Naive B cell (primary cell): ENCODE measurements around the gene SLC5A4. TPM values are rescaled to one million over a fixed set of nuclear protein-coding genes. Genes with fewer than 3 reads are reported as not detected.
"Not testable (repeated sequence)": the region's sequence is repeated elsewhere in the genome, so short reads cannot be mapped to it uniquely, and the experiment has no call there.

Source experiments
- ATAC-seq, 2 donors: fragments of 150-1000 bp; cut with Tn5 transposase; 2 replicates each; pipeline ENCODE4 v1.10.0; 2021; ENCODE audit warnings: low read depth in 2 of 2, mild to moderate bottlenecking in 2 of 2, moderate library complexity in 2 of 2
- DNase-seq: peaks from one replicate; pipeline ENCODE4 v3.0.0; 2022
- H3K27ac Mint-ChIP-seq, 6 donors: one replicate each; pipeline ENCODE4 v1.8.0; 2020 to 2022; ENCODE audit warnings: mild to moderate bottlenecking in 6 of 6, mixed read lengths in 6 of 6, moderate library complexity in 5 of 6, inconsistent platforms in 2 of 6
- H3K27me3 Mint-ChIP-seq, 3 donors: one replicate each; pipeline ENCODE4 v1.8.0; 2021 to 2022; ENCODE audit warnings: mixed read lengths in 3 of 3, mild to moderate bottlenecking in 1 of 3
- H3K36me3 Mint-ChIP-seq, 2 donors: one replicate each; pipeline ENCODE4 v1.8.0; 2020 to 2022; ENCODE audit warnings: mixed read lengths in 2 of 2, inconsistent platforms in 1 of 2, mild to moderate bottlenecking in 1 of 2
- H3K4me1 Mint-ChIP-seq, 3 donors: one replicate each; pipeline ENCODE4 v1.8.0; 2020 to 2022; ENCODE audit warnings: mixed read lengths in 3 of 3, inconsistent platforms in 1 of 3, mild to moderate bottlenecking in 1 of 3, moderate library complexity in 1 of 3
- H3K4me3 Mint-ChIP-seq, 8 donors: one replicate each; pipeline ENCODE4 v1.8.0; 2020 to 2022; ENCODE audit warnings: mild to moderate bottlenecking in 8 of 8, mixed read lengths in 8 of 8, moderate library complexity in 8 of 8, inconsistent platforms in 2 of 8
- H3K9me3 Mint-ChIP-seq, 7 donors: one replicate each; pipeline ENCODE4 v1.8.0; 2020 to 2022; ENCODE audit warnings: mixed read lengths in 7 of 7, mild to moderate bottlenecking in 5 of 7, inconsistent platforms in 2 of 7, moderate library complexity in 1 of 7
- polyA plus RNA-seq, 6 donors: library from polyadenylated mRNA; unstranded; fragments of 300-500 nt; fragmentation: Illumina TruSeq; gene quantifications; one replicate each; pipeline ENCODE4 v1.2.3, GENCODE V29; 2021; ENCODE audit warnings: low read depth in 6 of 6

The SLC5A4 gene
- polyA plus RNA-seq, 6 donors from 2014 or later = not detected

GRCh38 chr22:32202539-32203180 lies 52.5 kb downstream of the SLC5A4 start:
- Mint-ChIP-seq H3K36me3 (no peaks in the 10 kb centered on the region), H3K27me3 (peaks cover 23 to 80% (median 65%) of the 10 kb centered on the region in 3 donors), H3K9me3 (peaks cover 0 to 1% (median 0%) of the 10 kb centered on the region in 7 donors), H3K4me3 (peak overlapping the region in 5 of 8 donors; percentile 8 to 82 (median 54)), H3K27ac (no peak overlapping the region), H3K4me1 (peaks cover 5 to 22% (median 8%) of the 10 kb centered on the region in 3 donors)
- ATAC-seq = peak in 1 of 2 donors; percentile 37
- DNase-seq = no peak

- Mint-ChIP-seq H3K27ac (no peak overlapping the region), H3K4me1 (peaks cover 5 to 22% (median 8%) of the 10 kb centered on the region in 3 donors), H3K9me3 (peaks cover 0 to 1% (median 0%) of the 10 kb centered on the region in 7 donors), H3K4me3 (peak overlapping the region in 2 of 8 donors; percentile 8 to 82), H3K27me3 (peaks cover 24 to 80% (median 68%) of the 10 kb centered on the region in 3 donors), H3K36me3 (no peaks in the 10 kb centered on the region)
- DNase-seq (no peak), ATAC-seq (no peak)
Observed at GRCh38 chr22:32202161-32202538, 53.0 kb downstream of the SLC5A4 start.

- H3K27ac Mint-ChIP-seq = no peak overlapping the region
- peaks cover 30 to 76% (median 66%) of the 10 kb centered on the region in 3 donors for H3K27me3 Mint-ChIP-seq
- no peaks in the 10 kb centered on the region for H3K36me3 Mint-ChIP-seq
- no peak for ATAC-seq
- H3K9me3 Mint-ChIP-seq = peaks cover 0 to 1% (median 0%) of the 10 kb centered on the region in 7 donors
- peaks cover 4 to 17% (median 5%) of the 10 kb centered on the region in 3 donors for H3K4me1 Mint-ChIP-seq
- H3K4me3 Mint-ChIP-seq = no peak overlapping the region
- no peak for DNase-seq
Observed at GRCh38 chr22:32200752-32201151, 54.4 kb downstream of the SLC5A4 start.

- Mint-ChIP-seq H3K4me1 (peaks cover 4 to 16% (median 5%) of the 10 kb centered on the region in 3 donors), H3K4me3 (no peak overlapping the region)
Observed at GRCh38 chr22:32199961-32200360, 55.2 kb downstream of the SLC5A4 start.

GRCh38 chr22:32199341-32199740 lies 55.8 kb downstream of the SLC5A4 start:
- Mint-ChIP-seq H3K27ac (no peak overlapping the region), H3K27me3 (peaks cover 24 to 66% (median 55%) of the 10 kb centered on the region in 3 donors), H3K9me3 (peaks cover 0 to 1% (median 0%) of the 10 kb centered on the region in 7 donors), H3K4me3 (no peak overlapping the region), H3K36me3 (no peaks in the 10 kb centered on the region), H3K4me1 (peaks cover 2 to 14% (median 5%) of the 10 kb centered on the region in 3 donors)
- ATAC-seq = no peak
- DNase-seq = no peak

More at GRCh38 chr22:32199961-32200360, 55.2 kb downstream of the SLC5A4 start:
- DNase-seq (no peak), ATAC-seq (no peak)
- Mint-ChIP-seq H3K27me3 (peaks cover 30 to 72% (median 62%) of the 10 kb centered on the region in 3 donors), H3K27ac (no peak overlapping the region), H3K36me3 (no peaks in the 10 kb centered on the region), H3K9me3 (peaks cover 0 to 1% (median 0%) of the 10 kb centered on the region in 7 donors)

- H3K36me3 Mint-ChIP-seq, H3K27ac Mint-ChIP-seq, ATAC-seq, DNase-seq, H3K4me3 Mint-ChIP-seq, H3K4me1 Mint-ChIP-seq, H3K9me3 Mint-ChIP-seq: not testable (repeated sequence)
- H3K27me3 Mint-ChIP-seq = peaks cover 22 to 56% (median 45%) of the 10 kb centered on the region in 3 donors
Observed at GRCh38 chr22:32197553-32198226, 57.5 kb downstream of the SLC5A4 start.

GRCh38 chr22:32195900-32196299 lies 59.2 kb downstream of the SLC5A4 start:
- not testable (repeated sequence) for DNase-seq, H3K4me1 Mint-ChIP-seq, H3K36me3 Mint-ChIP-seq, ATAC-seq, H3K4me3 Mint-ChIP-seq, H3K9me3 Mint-ChIP-seq, H3K27ac Mint-ChIP-seq
- H3K27me3 Mint-ChIP-seq = peaks cover 26 to 55% (median 47%) of the 10 kb centered on the region in 3 donors

- peaks cover 27 to 39% (median 37%) of the 10 kb centered on the region in 3 donors for H3K27me3 Mint-ChIP-seq
- not testable (repeated sequence) for ATAC-seq, H3K4me3 Mint-ChIP-seq, H3K9me3 Mint-ChIP-seq, H3K36me3 Mint-ChIP-seq, H3K27ac Mint-ChIP-seq, H3K4me1 Mint-ChIP-seq, DNase-seq
Observed at GRCh38 chr22:32193346-32193745, 61.8 kb downstream of the SLC5A4 start.

GRCh38 chr22:32191021-32191420 lies 64.1 kb downstream of the SLC5A4 start:
- H3K4me3 Mint-ChIP-seq, H3K27ac Mint-ChIP-seq, DNase-seq, H3K4me1 Mint-ChIP-seq, H3K9me3 Mint-ChIP-seq, H3K36me3 Mint-ChIP-seq, ATAC-seq: not testable (repeated sequence)
- peaks cover 25 to 43% (median 33%) of the 10 kb centered on the region in 3 donors for H3K27me3 Mint-ChIP-seq

GRCh38 chr22:32185821-32186220 lies 69.3 kb downstream of the SLC5A4 start:
- no peak for ATAC-seq
- no peaks in the 10 kb centered on the region for H3K36me3 Mint-ChIP-seq
- H3K27ac Mint-ChIP-seq = no peak overlapping the region
- H3K27me3 Mint-ChIP-seq = peaks cover 11 to 24% (median 17%) of the 10 kb centered on the region in 3 donors
- H3K9me3 Mint-ChIP-seq = no peaks in the 10 kb centered on the region
- no peaks in the 10 kb centered on the region for H3K4me1 Mint-ChIP-seq
- H3K4me3 Mint-ChIP-seq = no peak overlapping the region
- no peak for DNase-seq

GRCh38 chr22:32183625-32184024 lies 71.5 kb downstream of the SLC5A4 start:
- no peak for ATAC-seq
- H3K4me1 Mint-ChIP-seq = no peaks in the 10 kb centered on the region
- H3K4me3 Mint-ChIP-seq = no peak overlapping the region
- no peak overlapping the region for H3K27ac Mint-ChIP-seq
- no peak for DNase-seq
- peaks cover 11 to 21% (median 18%) of the 10 kb centered on the region in 3 donors for H3K27me3 Mint-ChIP-seq
- no peaks in the 10 kb centered on the region for H3K36me3 Mint-ChIP-seq
- H3K9me3 Mint-ChIP-seq = no peaks in the 10 kb centered on the region

- no peak overlapping the region for H3K4me3 Mint-ChIP-seq
- DNase-seq (no peak), ATAC-seq (no peak)
- H3K9me3 Mint-ChIP-seq = peaks cover 0 to 3% (median 0%) of the 10 kb centered on the region in 7 donors
- peaks cover 4 to 31% (median 23%) of the 10 kb centered on the region in 3 donors for H3K27me3 Mint-ChIP-seq
- H3K27ac Mint-ChIP-seq = no peak overlapping the region
- no peaks in the 10 kb centered on the region for H3K36me3 Mint-ChIP-seq
- no peaks in the 10 kb centered on the region for H3K4me1 Mint-ChIP-seq
Observed at GRCh38 chr22:32181043-32181442, 74.1 kb downstream of the SLC5A4 start.

- Mint-ChIP-seq H3K4me3 (no peak overlapping the region), H3K27ac (no peak overlapping the region), H3K4me1 (peaks cover 0 to 4% (median 0%) of the 10 kb centered on the region in 3 donors), H3K9me3 (peaks cover 0 to 3% (median 0%) of the 10 kb centered on the region in 7 donors), H3K36me3 (peaks cover 0 to 4% of the 10 kb centered on the region in 2 donors), H3K27me3 (peaks cover 20 to 50% (median 27%) of the 10 kb centered on the region in 3 donors)
- DNase-seq (no peak), ATAC-seq (no peak)
Observed at GRCh38 chr22:32177221-32177765, 77.9 kb downstream of the SLC5A4 start.
